Measurements from ENCODE around the gene SYNPO2. TPM values are rescaled to one million over a fixed set of nuclear protein-coding genes. Genes with fewer than 3 reads are reported as not detected.

SYNPO2 gene
- total RNA-seq, 4 donors from 2014 or later: 23.1 to 63.8 (median 42.4) TPM

DNA sequence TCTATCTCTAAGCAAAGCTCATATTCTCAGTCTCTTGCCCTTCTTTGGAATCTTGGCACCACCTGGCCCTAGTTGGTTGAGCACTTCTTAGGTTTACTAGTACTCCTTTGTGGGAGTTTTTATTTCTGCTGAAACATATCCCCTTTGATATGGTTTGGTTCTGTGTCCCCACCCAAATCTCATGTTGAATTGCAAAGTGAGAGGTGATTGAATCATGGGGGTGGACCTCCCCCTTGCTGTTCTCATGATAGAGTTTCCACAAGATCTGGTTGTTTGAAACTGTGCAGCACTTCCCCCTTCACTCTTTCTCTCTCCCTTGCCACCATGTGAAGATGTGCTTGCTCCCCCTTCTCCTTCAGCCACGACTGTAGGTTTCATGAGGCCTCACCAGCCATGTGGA lies 22.2 kb upstream of the SYNPO2 start:
- TF ChIP-seq, protein P1, sequence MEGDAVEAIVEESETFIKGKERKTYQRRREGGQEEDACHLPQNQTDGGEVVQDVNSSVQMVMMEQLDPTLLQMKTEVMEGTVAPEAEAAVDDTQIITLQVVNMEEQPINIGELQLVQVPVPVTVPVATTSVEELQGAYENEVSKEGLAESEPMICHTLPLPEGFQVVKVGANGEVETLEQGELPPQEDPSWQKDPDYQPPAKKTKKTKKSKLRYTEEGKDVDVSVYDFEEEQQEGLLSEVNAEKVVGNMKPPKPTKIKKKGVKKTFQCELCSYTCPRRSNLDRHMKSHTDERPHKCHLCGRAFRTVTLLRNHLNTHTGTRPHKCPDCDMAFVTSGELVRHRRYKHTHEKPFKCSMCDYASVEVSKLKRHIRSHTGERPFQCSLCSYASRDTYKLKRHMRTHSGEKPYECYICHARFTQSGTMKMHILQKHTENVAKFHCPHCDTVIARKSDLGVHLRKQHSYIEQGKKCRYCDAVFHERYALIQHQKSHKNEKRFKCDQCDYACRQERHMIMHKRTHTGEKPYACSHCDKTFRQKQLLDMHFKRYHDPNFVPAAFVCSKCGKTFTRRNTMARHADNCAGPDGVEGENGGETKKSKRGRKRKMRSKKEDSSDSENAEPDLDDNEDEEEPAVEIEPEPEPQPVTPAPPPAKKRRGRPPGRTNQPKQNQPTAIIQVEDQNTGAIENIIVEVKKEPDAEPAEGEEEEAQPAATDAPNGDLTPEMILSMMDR (IDR thresholded peaks at IDR 0.05; ENCODE audit: low read depth): no peak

DNA sequence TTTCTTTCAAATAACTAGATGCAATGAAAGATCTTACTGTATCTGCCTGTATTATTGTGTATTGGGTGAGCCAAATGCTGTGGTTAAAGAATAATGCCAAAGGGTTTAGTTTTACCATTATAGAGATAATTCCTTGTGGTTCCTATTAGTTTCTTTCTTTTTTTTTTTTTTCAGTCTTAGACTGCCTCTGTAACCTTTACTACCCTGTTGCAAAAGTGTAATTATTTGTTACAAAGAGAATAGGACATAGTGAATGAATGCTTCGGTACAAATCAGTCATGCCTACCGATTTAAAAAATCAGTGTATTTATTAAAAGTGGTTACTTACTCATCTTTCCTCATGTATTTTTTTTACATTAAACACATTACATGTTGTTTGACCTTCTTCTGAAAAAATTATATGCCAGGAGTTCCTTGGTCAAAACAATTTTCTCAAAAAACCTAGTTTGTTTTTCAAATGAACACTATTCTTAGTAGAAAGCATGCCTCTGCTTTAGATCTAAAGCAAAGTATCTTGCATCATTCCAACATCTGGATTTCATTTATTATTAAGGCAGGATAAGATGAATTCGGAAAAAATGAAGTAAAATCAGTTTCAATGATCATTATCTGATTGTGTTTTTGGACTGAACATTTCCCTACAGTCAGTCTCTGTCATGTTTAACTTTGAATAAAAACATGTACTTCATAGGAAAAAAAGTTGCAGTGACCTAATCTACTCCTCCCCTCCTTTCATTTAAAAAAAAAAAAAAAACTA lies 21.2 kb upstream of the SYNPO2 start:
- TF ChIP-seq, protein P1 (IDR thresholded peaks at IDR 0.05; ENCODE audit: low read depth): no peak

DNA sequence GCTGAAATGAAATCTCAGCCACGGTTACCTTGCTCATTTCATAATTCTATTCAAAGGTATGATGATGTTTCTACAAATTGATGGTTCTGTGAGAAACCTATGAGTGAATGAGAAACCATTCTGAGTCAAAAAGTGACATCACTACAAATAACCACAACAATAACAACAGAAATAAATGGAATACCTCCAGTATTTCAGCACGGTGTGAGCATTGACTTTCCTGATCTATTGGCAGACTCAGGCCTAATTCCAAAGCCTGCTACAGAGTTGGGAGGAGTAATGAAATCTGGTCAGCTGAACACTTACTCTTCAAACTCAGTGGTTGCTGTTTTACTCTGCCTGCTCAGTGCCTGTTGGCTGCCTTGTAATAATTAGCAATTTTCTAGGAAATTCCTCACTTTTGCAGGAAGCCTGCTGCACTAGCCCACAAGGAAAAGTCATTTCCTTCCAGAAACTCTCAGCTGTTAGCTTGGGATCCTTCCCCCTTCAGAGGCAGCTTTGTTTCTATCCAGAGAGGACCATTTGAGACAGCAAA lies 18.8 kb upstream of the SYNPO2 start:
- TF ChIP-seq, protein P1 (IDR thresholded peaks at IDR 0.05; ENCODE audit: low read depth): no peak

DNA sequence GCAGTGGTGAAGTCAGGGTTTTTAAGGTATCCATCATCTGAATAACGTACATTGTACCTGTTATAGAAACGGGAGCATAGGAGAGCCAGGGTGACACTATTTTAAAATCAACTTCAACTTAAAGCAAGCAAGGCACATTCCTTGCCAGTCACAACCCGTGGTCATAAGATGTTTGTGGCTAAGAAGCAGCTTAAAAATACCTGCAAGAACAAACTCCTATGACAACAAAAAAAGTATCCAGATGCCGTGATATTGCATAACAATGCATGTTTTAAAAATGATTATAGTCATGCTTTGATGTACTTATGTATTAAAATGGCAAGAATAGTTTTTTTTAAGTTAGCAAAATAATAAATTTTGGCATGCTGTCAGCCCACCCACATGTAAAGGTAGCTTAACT lies 16.5 kb upstream of the SYNPO2 start:
- TF ChIP-seq, protein P1 (IDR thresholded peaks at IDR 0.05; ENCODE audit: low read depth): no peak

DNA sequence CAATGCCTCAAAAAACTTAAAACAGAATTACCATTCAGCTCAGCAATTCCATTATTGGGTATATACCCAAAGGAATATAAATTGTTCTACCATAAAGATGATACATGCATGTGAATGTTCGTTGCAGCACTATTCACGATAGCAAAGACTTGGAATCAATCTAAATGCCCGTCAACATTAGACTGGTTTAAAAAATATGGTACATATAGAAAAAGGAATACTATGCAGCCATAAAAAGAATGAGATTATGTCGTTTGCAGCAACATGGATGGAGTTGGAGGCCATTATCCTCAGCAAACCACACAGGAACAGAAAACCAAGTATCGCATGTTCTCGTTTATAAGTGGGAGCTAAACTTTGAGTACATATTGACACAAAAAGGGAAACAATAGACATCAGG lies 10.9 kb upstream of the SYNPO2 start:
- TF ChIP-seq, protein P1 (IDR thresholded peaks at IDR 0.05; ENCODE audit: low read depth): no peak

DNA sequence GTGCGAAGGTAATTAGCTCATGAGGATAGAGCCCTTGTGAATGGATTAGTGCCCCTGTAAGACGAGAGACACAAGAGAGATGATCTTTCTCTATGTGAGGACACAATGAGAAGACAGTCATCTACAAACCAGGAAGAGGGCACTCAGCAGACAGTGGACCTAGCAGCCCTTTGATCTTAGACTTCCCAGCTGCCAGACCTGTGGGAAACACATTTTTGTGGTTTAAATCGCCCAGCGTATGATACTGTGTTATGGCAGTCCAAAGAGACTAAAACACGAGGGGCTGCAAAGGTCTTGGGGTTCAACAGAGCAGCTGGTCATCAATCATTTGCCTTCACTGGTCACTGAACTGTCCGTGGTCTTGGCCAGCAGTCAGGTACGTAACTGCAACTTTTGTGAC lies 9.2 kb upstream of the SYNPO2 start:
- TF ChIP-seq, protein P1 (IDR thresholded peaks at IDR 0.05; ENCODE audit: low read depth): no peak

DNA sequence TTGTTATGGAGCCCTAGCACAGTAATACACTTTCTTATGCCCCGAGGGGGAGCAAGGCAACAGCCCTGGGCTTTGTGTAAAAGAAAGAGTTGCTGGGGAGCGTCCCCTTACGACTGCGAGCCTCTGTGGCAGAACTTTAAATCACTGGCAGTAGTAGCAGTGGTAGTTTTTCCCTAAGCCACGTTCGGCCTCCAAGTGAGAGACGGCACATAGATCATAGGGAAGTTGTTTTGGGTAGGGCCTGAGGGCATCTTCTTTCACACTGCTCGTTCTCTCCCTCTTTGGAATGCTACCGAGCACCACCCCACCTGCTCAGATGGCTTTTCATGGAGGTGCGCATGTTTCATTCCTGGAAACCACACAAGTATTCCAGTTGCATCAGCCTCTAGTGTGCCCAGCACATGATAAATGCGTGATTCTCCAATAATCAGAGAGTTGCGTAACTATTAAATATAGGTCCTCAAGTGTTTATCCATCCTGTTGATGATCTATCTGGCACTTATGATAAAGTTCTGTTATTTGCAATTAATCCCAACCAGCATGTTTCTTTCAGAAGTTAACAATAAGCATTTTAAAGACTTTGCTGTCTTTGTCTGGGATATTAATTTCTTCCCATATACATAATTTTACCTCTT lies 7.0 kb upstream of the SYNPO2 start:
- TF ChIP-seq, protein P1 (IDR thresholded peaks at IDR 0.05; ENCODE audit: low read depth): no peak

Data from subcutaneous adipose tissue (tissue), 4 donors.